Left kidney (tissue), 2 donors: ENCODE results near the gene SKP2. TPM values are rescaled to one million over a fixed set of nuclear protein-coding genes. Genes with fewer than 3 reads are reported as not detected.
"Not testable (repeated sequence)": the region's sequence is repeated elsewhere in the genome, so short reads cannot be mapped to it uniquely, and the experiment has no call there.

Experiments
- DNase-seq: peaks from one replicate; pipeline ENCODE4 v3.0.0-alpha.2; 2013
- polyA plus RNA-seq: library from polyadenylated mRNA; unstranded; fragments of 120-200 nt; gene quantifications from one replicate; pipeline ENCODE4 v1.2.1, GENCODE V29; 2013; ENCODE audit not compliant: insufficient read length

The SKP2 gene
- polyA plus RNA-seq, 1 donor, result 55.5 TPM

- no peak for DNase-seq
Observed at GRCh38 chr5:36155291-36155690, 3.4 kb downstream of the SKP2 start.

DNA sequence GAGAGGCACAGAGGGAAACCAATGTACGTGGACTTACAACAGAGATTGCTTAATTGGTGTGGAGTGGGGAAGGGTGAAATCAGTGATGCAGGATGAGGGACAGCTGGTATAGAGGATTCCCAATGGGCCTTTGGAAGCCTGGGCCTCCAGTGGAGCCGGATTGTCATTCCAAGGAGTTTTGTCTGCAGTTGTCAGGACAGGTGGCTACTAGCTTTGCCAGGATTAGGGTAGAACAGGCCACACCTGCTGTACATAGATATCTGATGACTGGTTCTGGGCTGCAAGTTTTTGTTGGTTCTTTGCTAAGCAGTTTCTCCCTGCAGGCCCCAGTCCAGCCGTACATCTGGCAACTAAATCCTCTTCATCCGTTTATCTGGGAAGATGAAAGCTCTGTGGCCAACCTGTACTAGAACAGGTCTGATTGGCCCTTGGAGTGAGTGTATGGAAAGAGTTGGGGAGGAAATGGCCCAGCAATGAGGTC, 4.2 kb downstream of the SKP2 start:
- no peak for DNase-seq

DNA sequence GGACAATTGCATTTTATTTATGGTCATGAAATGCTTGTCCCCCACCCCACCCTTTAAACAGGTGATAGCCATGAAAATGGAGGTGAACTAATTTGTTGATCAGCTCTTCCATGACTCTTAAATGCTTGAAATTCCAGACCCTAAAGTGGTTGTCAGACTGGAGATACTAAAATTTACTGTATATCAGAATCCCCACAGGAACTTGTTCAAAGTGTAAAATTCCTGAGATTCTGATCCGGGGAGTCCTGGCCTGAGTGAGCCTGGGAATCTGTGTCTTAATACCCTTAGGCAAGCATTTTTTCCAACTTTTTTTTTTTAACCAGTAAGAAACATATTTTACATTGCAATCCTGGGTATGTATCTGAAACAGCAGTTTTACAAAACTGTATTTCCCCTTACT, 4.7 kb downstream of the SKP2 start:
- no peak for DNase-seq

DNA sequence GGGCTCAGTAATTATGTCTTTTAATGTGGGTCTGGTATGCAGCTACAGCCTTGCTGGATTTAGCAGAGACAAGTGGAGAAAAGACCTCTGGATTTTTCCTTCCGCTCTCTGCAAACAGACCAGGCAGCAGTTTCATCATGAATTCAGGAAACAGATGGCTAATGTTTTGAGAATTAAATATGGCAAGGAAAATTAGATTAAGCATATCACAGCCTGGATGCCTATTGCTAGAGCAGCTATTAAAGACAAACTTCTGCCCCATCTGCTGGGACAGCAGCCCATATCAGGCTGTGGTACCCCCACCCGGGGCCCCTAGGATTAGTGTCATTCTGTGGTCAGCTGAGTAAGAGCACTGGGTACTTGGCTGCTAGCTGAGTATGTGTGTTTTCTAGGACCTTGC, 6.2 kb downstream of the SKP2 start:
- DNase-seq, result no peak

- DNase-seq, result no peak
Observed at GRCh38 chr5:36160617-36161016, 8.7 kb downstream of the SKP2 start.

- no peak for DNase-seq
Observed at GRCh38 chr5:36161361-36161760, 9.4 kb downstream of the SKP2 start.

- DNase-seq, result no peak
Observed at GRCh38 chr5:36162810-36163486, 11.0 kb downstream of the SKP2 start.

DNA sequence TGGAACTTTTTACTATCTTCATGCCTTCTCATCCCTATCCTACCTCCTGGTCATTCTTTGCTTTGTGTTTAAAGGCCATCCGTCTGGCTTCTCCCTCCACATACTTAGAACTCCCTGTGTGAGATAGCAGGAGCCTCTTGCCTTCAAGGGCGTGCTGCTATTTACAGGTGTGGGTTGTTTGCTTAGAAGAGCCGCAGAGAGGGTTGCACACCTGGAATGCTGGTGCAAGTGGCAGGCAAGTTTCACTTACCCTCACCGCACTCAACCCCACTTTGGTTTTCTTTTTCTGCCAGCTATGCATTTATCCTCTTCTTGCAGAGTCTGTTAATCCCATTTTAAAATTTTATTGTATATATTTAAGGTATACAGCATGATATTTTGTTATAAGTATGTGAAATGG, 12.6 kb downstream of the SKP2 start:
- no peak for DNase-seq

GRCh38 chr5:36168737-36169136, 16.8 kb downstream of the SKP2 start:
- DNase-seq, result no peak

DNA sequence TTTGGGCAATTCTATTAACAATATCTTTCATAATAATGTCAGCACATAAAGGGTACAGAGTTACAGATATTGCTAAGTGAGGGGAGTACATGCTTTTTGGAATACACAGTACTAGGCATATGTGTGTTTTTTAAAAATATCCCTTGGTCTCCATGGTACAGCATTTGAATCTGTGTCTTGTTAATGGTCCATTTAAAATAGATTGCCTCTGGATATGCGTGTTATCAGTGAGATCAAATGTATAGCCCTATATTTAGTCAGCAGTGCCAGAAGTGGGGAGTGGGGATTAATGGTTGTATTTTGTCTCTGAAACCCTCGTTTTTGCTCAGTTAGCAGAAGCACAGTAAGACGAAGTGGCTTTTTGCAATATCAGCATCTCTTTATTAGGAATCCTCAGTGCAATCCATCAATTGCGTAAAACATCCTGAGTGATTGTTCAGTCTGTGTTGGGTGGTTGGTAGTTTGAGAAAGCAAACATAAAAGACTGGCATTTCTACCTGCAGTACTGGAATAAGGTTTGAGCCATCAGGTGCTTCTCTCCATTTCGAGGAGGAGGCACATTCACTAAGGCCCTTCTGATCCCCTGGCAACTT, 19.0 kb downstream of the SKP2 start:
- no peak for DNase-seq

DNA sequence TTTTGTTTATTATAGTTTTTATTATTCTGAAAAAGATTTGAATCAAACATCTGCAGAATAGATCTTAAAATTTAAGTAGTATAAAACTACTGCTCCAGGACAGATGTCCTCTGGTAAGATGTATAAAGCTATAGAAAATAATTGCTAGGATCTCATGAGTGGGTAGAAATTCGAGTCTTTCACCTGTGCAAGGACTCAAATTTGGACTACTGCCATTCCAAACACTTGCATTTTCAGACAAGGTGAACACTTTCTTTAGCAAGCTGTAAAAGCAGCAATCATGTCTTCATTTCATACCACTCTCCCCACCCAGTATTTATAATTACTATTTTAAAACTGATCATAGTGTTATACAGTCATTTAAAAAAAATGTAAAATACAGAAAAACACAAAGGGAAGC, 20.7 kb downstream of the SKP2 start:
- DNase-seq, result no peak

DNA sequence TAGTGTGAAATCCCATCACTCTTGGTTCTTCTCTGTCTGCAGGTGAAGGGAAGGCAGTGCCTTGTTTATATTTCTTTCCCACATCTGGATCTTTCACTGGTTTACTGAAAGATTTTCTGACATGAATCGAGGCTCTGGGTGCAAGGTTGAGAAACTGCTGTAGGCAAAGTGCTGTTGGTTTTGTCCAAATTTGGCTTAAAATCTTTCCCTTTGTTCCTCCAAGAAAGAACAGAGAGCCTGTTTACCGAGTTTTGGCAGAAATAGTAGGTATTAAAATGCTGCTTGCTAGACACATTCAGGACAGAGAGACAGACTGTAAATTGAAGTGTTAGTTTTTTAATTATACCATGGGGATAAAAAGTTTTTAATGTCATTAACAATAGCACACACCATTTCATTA, 21.5 kb downstream of the SKP2 start:
- no peak for DNase-seq

- no peak for DNase-seq
Observed at GRCh38 chr5:36174119-36174518, 22.2 kb downstream of the SKP2 start.

- no peak for DNase-seq
Observed at GRCh38 chr5:36175043-36175442, 23.1 kb downstream of the SKP2 start.

- DNase-seq, result no peak
Observed at GRCh38 chr5:36177154-36177553, 25.2 kb downstream of the SKP2 start.

GRCh38 chr5:36177715-36178523, 26.0 kb downstream of the SKP2 start:
- DNase-seq, result peak; percentile 17

DNA sequence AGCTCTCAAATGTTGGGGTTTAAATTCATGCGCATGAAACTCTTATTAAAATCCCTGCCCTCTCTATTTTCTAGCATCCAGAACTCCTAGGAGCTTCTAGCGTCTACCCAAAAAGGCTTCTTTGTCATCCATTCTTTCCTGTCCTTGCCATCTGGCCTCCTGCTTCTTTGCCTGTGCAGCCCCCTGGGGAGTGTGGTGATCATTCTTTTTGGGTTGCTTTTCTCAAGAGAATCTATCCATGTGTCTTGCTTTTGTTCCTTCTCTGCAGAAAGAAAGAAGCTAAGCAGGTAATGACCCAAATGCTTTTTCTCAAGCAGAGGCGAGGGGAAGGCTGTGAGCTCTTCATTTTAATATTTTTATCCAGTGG, 26.6 kb downstream of the SKP2 start:
- DNase-seq, result no peak

DNA sequence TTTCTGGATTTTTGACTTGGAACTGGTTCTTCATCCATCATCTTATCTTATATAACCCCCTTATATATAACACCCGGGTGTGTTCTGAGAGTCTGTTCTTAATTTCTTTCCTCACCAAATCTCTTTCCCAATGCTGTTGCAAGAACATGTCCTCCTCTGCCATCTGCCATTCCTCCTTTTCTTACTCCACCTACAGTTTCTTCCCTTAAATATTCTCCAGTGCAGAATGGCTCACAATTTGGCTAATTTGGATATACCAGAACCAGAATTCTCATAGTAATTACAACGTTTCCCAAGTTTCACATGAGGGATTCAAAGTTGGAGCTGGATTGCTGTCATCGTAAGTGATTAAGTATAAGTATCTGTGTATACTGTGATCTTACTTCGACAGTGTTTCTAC, 28.0 kb downstream of the SKP2 start:
- no peak for DNase-seq

DNA sequence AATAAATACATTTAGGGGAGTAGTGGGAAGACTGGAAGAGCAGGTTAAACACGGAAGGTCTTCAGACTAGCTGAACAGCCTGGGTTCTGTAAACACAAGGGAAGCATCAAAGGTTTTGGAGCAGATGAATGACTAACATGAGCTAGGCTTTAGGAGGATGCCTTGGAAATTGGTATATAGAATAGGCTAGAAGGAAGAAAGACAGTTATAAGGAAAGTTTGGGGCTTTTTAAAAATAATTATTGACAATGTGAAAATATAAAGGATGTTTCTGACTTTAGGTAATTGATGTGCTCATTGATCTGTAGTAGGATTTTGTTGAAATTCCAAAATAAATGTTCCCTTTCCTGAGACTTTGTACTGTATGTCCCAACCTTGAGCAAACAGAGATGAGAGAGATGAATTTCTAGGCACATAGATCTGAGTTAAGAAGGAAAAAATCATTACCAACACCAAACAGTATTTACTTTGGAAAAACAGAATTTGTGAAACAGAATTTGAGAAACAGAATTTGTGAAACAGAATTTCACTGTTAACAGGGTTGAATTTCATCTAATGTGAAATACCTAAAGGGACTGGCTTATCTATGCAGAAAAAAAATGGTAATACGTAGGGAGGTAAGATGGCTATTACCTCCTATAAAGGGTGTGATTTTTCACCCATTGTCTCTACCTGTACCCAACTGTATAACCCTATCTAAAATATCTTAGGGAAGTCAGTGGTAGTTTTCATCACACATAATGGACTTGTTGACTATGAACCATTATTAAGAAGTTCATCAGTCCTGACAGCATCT, 28.8 kb downstream of the SKP2 start:
- no peak for DNase-seq

DNA sequence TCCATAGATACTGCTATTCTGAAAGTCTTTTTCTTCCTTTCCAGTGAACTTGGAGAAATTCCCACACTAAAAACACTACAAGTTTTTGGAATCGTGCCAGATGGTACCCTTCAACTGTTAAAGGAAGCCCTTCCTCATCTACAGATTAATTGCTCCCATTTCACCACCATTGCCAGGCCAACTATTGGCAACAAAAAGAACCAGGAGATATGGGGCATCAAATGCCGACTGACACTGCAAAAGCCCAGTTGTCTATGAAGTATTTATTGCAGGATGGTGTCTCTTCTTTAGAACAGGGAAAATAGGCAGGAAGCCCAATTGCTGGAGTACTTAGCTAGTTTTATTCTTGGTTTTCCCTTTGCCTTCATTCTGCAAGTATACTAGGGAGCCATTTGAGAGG, 29.9 kb downstream of the SKP2 start:
- no peak for DNase-seq

- DNase-seq, result not testable (repeated sequence)
Observed at GRCh38 chr5:36184408-36184807, 32.5 kb downstream of the SKP2 start.

- DNase-seq, result no peak
Observed at GRCh38 chr5:36193746-36194145, 41.8 kb downstream of the SKP2 start.

DNA sequence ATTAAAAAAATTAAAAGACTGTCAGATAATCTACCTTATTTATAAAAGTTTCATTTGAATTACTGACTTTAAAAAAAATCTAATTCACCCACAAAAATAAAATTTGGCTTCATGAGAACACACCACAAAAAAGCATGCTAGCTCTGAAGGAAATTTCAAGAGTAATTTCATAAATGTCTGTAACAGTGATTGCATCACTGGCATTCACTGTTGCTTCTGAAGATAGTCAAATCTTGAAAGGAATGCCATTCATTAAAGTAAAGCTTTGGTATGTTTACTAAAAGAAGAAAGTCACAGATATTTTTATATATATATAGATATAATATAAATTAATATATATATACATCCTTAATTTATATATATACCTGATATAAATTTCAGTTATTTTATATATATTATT, 46.4 kb downstream of the SKP2 start:
- DNase-seq, result no peak
